HFFc6 (cell line): Measurements from ENCODE around the gene COL23A1. TPM values are rescaled to one million over a fixed set of nuclear protein-coding genes. Genes with fewer than 3 reads are reported as not detected.

Source experiments
- DNase-seq: peaks from one replicate; pipeline ENCODE4 v3.0.0-alpha.2; 2018
- H3K27ac Mint-ChIP-seq: 2 replicates; pipeline ENCODE4 v1.8.0; 2020; ENCODE audit warnings: mild to moderate bottlenecking, mixed read lengths
- H3K27me3 Mint-ChIP-seq: 2 replicates; pipeline ENCODE4 v1.8.0; 2021; ENCODE audit warnings: mild to moderate bottlenecking, moderate library complexity, mixed read lengths; ENCODE audit not compliant: insufficient read depth
- H3K36me3 Mint-ChIP-seq: 2 replicates; pipeline ENCODE4 v1.8.0; 2021; ENCODE audit warnings: low read depth, mixed read lengths
- H3K4me1 Mint-ChIP-seq: 2 replicates; pipeline ENCODE4 v1.8.0; 2020; ENCODE audit warnings: low read depth, mixed read lengths
- H3K4me3 Mint-ChIP-seq: 2 replicates; pipeline ENCODE4 v1.8.0; 2020; ENCODE audit warnings: mild to moderate bottlenecking, moderate library complexity, mixed read lengths
- H3K9me3 Mint-ChIP-seq: 2 replicates; pipeline ENCODE4 v1.8.0; 2020; ENCODE audit warnings: mild to moderate bottlenecking, mixed read lengths
- total RNA-seq, 6 experiments: library from RNA; stranded (reverse); fragmentation: NEBNext Ultra II Directional; extraction: Animal tissue kit (Norgen Biotek cat#: 25700); gene quantifications; 2 replicates in 1 of 6; 3 replicates in 5 of 6; pipeline ENCODE4 v1.2.3, GENCODE V29; 2021
- TF ChIP-seq, protein P1 (sequence below): fragments of 200-600 bp; sonication (generic); IDR thresholded peaks from 2 replicates; pipeline ENCODE4 v1.5.0; 2021; ENCODE audit warnings: antibody characterized with exemption, mild to moderate bottlenecking

COL23A1 gene
- total RNA-seq, 6 experiments from 2014 or later = not detected

DNA sequence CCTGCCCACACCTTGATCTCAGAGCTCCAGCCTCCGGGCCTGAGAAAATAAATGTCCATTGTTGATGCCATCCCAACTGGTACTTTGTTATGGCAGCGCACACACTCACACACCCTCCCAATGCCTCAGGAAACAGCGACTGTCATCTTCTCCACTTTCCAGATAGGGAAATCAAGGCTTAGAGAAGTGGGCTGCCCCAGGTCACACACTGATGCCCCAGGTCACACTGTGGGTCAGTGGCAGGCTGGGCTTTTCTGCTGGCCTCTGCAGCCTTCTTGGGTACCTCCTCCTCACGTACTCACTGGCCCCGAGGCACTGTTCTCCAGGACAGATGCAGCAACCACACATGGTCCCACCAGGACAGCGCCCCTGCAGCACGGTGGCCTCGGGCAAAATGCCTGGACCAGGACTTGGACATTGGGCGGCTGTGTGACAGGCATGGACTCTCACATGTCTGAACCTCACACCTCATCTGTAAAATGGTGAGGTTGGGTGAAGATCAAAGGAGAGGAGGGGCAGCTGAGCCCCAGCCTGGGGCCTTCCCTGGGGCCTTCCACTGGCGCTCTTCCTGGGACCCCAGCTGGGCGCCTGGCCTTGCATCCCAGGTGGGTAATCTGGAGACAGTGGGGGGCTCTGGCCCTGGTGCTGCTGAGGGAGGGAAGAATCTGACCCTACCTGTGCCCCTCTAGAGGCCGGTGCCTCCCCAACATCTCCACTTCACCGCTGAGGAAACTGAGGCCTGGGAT, 156.0 kb downstream of the COL23A1 start:
- TF ChIP-seq, protein P1, sequence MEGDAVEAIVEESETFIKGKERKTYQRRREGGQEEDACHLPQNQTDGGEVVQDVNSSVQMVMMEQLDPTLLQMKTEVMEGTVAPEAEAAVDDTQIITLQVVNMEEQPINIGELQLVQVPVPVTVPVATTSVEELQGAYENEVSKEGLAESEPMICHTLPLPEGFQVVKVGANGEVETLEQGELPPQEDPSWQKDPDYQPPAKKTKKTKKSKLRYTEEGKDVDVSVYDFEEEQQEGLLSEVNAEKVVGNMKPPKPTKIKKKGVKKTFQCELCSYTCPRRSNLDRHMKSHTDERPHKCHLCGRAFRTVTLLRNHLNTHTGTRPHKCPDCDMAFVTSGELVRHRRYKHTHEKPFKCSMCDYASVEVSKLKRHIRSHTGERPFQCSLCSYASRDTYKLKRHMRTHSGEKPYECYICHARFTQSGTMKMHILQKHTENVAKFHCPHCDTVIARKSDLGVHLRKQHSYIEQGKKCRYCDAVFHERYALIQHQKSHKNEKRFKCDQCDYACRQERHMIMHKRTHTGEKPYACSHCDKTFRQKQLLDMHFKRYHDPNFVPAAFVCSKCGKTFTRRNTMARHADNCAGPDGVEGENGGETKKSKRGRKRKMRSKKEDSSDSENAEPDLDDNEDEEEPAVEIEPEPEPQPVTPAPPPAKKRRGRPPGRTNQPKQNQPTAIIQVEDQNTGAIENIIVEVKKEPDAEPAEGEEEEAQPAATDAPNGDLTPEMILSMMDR = no peak
- no peaks in the 10 kb centered on the region for H3K4me1 Mint-ChIP-seq

DNA sequence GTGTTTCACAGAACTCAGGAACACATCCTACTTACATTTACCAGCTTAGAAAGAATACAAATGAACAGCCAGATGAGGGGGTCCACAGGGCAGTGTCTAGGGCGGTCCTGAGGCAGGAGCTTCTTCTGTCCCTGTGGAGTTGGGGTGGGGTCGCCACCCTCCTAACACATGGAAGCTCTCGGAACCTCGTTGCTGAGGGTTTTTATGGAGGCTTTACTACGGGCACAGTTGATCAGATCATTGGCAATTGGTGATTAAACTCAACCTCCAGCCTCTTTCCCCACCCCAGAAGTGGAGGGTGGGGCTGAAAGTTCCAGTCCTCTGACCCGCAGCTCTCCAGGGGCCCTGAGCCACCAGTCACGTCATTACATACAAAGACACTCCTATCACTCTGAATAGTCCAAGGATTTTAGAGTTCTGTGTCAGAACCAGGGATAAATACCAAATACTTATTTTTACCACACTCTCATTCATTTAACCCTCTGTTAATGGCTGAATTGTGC, 156.9 kb downstream of the COL23A1 start:
- Mint-ChIP-seq H3K4me3 (no peak overlapping the region), H3K9me3 (peaks cover 72% of the 10 kb centered on the region), H3K27me3 (peaks cover 4% of the 10 kb centered on the region; the same call in 1 of the 2 replicates), H3K27ac (no peak overlapping the region), H3K36me3 (peaks cover 14% of the 10 kb centered on the region; the same call in 1 of the 2 replicates), H3K4me1 (no peaks in the 10 kb centered on the region)
- DNase-seq = no peak
- TF ChIP-seq, protein P1 = no peak

More for the DNA sequence above, 156.0 kb downstream of the COL23A1 start:
- no peak overlapping the region for H3K4me3 Mint-ChIP-seq
- H3K27ac Mint-ChIP-seq = no peak overlapping the region
- peaks cover 14% of the 10 kb centered on the region; the same call in 1 of the 2 replicates for H3K36me3 Mint-ChIP-seq
- no peak for DNase-seq
- H3K9me3 Mint-ChIP-seq = peaks cover 71% of the 10 kb centered on the region
- peaks cover 4% of the 10 kb centered on the region; the same call in 1 of the 2 replicates for H3K27me3 Mint-ChIP-seq

DNA sequence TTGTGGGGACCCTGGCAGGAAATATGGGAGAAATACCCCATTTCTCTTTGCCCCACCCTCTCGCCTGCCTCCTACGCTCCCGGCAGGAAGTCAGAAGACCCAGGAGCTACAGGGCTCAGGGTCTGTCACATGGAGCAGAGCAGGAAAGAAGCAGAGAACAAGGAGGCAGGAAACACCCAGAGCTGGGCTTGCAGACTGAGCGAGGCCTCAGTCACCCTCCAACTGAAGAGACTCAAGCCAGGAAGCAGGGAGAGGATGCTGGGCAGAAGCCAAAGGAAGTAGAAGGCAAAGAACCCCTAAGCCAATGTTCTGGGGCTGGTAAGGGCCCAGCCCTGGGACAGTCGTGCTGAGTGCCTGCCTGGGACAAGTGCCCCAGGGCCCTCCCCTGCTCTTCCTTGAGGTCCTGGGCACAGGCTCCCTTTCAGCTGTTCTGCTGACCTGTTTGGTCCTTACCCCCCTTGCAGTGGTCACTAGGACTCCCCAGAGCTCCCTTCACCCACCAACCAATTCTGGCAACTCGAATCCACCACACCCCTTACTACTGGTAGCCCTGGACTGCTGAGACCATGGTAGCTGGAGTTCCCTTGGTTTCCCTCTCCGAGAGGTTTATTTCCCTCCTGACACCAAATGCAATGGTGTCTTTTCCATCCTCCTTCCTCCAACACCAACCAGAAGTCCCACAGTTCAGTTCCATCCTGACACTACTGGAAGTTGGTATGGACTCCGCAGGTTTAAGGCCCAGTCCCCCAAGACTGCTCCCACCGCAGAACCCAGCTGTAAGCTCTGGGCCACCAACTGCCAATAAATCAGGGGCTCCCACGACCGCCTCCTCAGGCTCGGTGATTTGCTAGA, 157.5 kb downstream of the COL23A1 start:
- Mint-ChIP-seq H3K27me3 (peaks cover 4% of the 10 kb centered on the region; the same call in 1 of the 2 replicates), H3K27ac (no peak overlapping the region), H3K36me3 (peaks cover 14% of the 10 kb centered on the region; the same call in 1 of the 2 replicates), H3K4me1 (no peaks in the 10 kb centered on the region), H3K9me3 (peaks cover 65% of the 10 kb centered on the region), H3K4me3 (no peak overlapping the region)
- DNase-seq = no peak
- TF ChIP-seq, protein P1 = no peak

DNA sequence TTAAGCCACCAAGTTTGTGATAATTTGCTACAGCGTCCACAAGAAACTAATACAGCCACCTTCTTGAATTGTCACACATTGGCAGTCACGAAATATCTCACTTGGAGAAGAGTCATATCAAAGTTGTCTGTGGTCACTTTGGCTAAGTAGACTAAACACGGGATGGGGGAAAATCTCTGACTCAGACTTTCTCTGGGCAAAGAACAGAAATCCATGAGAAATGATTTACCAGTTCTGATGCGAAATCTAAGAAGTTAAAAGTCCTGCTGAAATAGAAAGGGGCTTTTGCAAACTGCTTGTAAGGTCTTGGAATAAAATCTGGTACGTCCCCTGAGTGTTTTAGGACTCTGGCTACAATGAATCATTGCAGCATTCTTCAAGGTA, 158.4 kb downstream of the COL23A1 start:
- H3K27me3 Mint-ChIP-seq = peaks cover 4% of the 10 kb centered on the region; the same call in 1 of the 2 replicates
- H3K9me3 Mint-ChIP-seq = peaks cover 64% of the 10 kb centered on the region
- H3K27ac Mint-ChIP-seq = no peak overlapping the region
- DNase-seq = no peak
- H3K36me3 Mint-ChIP-seq = peaks cover 14% of the 10 kb centered on the region; the same call in 1 of the 2 replicates
- H3K4me3 Mint-ChIP-seq = no peak overlapping the region
- H3K4me1 Mint-ChIP-seq = no peaks in the 10 kb centered on the region
- TF ChIP-seq, protein P1 = no peak

DNA sequence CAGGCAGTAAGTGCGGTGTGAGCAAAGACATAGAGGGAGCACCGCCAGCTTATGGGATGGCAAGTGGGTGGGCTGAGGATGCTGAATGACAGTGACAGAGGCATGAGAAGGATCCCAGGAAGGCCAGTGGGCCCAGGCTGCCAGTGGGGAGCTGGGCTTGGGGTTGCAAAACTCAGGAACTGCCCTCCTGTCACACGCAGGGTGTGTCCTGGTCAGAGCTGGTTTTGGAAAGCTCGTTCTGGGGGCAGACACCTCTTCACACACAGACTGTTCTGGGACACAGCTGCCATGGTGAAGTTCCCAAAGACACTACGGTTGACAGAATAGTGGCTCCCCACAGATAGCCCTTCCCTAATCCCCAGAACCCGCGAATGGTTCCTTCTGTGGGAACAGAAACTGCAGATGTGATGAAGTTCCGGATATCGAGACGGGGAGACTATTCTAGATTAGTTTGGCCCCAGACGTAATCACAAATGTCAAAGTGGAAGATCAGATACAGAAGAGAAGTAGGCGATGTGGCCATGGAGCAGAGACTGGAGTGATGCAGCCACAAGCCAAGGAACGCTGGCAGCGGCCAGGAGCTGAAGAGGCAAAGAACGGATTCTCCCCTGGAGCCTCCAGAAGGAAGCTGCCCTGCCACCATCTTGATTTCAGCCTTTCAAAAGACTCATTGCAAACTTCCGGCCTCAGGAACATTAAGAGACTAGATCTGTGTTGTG, 159.0 kb downstream of the COL23A1 start:
- TF ChIP-seq, protein P1 = no peak
- Mint-ChIP-seq H3K4me3 (no peak overlapping the region), H3K27me3 (peaks cover 9% of the 10 kb centered on the region; the same call in 1 of the 2 replicates), H3K9me3 (peaks cover 63% of the 10 kb centered on the region), H3K36me3 (peaks cover 17% of the 10 kb centered on the region), H3K4me1 (no peaks in the 10 kb centered on the region), H3K27ac (no peak overlapping the region)
- DNase-seq = no peak
